ENCODE data around the gene SNX20.

SNX20 gene

DNA sequence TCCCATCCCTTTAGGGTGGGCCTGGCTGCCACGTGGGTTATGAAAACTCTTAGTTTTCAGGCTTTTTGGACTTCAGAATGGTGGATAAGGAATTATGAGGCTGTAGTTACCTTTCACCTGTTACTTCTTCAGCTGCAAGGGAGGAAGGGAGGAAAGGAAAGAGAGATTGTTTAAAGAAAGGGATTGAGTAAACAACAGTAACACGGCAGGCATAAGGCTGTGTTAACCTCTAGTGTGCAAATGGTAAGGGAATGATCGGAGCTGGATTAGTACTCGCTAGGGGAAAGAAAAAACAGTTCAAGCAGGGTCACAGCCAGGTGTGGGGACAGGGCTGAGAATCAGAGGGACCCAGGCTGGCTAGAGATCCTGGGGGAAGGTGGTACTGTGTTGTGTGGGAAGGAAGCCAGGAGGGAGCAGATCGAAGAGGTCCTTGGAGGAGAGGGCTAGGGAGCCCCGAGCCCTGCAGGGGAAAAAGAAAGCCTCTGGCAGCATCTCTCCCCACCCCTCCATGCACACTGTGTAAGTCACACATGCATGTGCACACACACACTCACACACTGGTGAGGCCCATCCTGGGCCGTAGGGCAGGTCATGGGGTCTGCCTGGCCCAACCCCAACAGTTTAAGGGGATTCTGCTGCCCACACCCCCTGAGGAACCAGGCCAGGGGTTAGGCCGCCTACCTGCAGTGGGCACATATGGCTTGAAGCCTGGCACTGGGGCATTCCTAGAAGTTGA, 49.7 kb downstream of the SNX20 start:
- ChIA-PET CTCF (no interaction called here), POLR2A (no interaction called here)
- DNase-seq (ENCODE audit: extremely low spot score): no peak
- TF ChIP-seq, protein P1, sequence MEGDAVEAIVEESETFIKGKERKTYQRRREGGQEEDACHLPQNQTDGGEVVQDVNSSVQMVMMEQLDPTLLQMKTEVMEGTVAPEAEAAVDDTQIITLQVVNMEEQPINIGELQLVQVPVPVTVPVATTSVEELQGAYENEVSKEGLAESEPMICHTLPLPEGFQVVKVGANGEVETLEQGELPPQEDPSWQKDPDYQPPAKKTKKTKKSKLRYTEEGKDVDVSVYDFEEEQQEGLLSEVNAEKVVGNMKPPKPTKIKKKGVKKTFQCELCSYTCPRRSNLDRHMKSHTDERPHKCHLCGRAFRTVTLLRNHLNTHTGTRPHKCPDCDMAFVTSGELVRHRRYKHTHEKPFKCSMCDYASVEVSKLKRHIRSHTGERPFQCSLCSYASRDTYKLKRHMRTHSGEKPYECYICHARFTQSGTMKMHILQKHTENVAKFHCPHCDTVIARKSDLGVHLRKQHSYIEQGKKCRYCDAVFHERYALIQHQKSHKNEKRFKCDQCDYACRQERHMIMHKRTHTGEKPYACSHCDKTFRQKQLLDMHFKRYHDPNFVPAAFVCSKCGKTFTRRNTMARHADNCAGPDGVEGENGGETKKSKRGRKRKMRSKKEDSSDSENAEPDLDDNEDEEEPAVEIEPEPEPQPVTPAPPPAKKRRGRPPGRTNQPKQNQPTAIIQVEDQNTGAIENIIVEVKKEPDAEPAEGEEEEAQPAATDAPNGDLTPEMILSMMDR (IDR thresholded peaks at IDR 0.05; ENCODE audit: control extremely low read depth, extremely low read depth, low read depth, missing control alignments): no peak

DNA sequence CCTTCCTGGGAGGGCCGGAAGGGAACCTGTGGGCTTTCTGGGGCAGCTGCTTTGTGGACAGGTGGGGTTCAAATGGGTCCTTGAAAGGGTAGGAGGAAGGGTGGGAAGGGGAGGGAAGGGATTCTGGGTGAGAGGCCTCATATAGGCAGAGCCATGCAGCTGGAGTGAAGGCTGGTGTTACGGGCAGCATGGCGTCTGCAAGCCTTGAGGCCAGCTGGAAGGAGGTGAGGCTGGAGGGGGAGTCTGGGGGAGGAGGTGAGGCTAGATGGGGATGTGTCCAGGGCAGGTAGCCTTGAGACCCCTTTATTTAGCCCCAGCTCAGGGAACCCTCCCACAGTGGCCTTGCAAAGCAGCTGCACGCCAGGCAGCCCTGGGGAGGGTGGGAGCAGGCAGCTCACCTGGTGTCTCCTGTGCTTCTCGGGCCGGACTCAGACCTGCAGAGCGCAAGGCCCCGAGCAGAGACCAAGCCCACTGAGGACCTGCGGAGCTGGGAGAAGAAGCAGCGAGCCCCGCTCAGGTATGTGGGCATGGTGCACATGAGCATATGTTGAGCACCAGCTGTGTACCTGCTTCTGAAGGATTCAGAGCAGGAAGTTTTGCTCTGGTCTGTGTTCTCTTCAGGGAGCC, 50.6 kb downstream of the SNX20 start:
- TF ChIP-seq, protein P1 (IDR thresholded peaks at IDR 0.05; ENCODE audit: control extremely low read depth, extremely low read depth, low read depth, missing control alignments): no peak

DNA sequence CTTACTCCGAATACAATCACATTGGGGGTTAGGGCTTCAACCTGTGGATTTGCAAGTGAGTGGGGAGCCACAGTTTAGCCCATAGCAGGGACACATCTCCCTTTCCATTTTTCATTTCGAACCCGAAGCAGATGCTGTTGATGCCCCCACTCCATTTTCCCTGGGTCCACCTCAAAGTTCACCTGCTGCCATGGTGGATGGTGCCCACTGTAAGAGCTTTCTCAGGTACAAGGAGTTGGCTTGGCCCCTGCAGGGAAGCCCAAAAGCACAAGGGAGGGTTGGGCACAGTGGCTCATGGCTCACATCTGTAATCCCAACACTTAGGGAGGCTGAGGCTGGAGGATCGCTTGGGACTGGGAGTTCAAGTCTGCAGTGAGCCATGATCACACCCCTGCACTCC, 51.8 kb downstream of the SNX20 start:
- TF ChIP-seq, protein P1 (IDR thresholded peaks at IDR 0.05; ENCODE audit: control extremely low read depth, extremely low read depth, low read depth, missing control alignments): no peak
- DNase-seq (ENCODE audit: extremely low spot score): no peak
- ChIA-PET CTCF (interaction anchor here (1.4 kb wide), 1 partner anchor 13 kb away, joined by 3 read pairs; no protein-coding TSS in a partner anchor), POLR2A (no interaction called here)

More for the DNA sequence above, 50.6 kb downstream of the SNX20 start:
- POLR2A ChIA-PET: no interaction called here
- CTCF ChIA-PET: interaction anchor here (1.0 to 1.4 kb wide), 2 partner anchors 12 to 35 kb away, joined by 3 to 4 read pairs; no protein-coding TSS in a partner anchor
- no peak for DNase-seq (ENCODE audit: extremely low spot score)

- TF ChIP-seq, protein P1 (IDR thresholded peaks at IDR 0.05; ENCODE audit: control extremely low read depth, extremely low read depth, low read depth, missing control alignments): no peak
- DNase-seq (ENCODE audit: extremely low spot score): no peak
- ChIA-PET POLR2A (no interaction called here), CTCF (interaction anchor here (1.1 to 1.8 kb wide), 4 partner anchors 11 to 23 kb away, joined by 3 to 8 read pairs (median 3); no protein-coding TSS in a partner anchor)
Observed at GRCh38 chr16:50628156-50628802, 52.8 kb downstream of the SNX20 start.

DNA sequence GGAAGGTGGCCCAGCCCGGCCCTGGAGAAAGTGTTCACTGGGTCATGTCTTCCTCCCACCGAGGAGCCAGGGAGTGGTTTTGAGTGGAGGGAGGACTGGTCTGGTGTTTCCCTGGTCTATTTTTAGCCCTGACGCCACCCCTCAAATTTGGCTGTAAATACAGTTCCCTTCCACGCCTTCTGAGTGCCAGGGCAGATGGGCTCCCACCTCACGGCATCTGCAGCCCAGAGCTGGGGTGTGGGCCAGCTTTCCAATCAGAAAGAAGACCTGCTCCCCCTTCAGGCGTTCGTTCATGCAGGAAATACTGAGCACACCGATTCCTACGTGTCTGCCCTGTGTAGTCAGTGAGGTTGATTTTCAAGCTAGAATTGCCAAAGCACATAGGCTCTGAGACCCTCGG, 53.7 kb downstream of the SNX20 start:
- peak; percentile 59 for DNase-seq (ENCODE audit: extremely low spot score)
- CTCF ChIA-PET: interaction anchor here (0.6 to 1.8 kb wide), 7 partner anchors 9 to 602 kb away, joined by 3 to 8 read pairs (median 3); partner anchors contain the start of gene CNEP1R1
- POLR2A ChIA-PET: no interaction called here
- TF ChIP-seq, protein P1 (IDR thresholded peaks at IDR 0.05; ENCODE audit: control extremely low read depth, extremely low read depth, low read depth, missing control alignments): peak; percentile 55

DNA sequence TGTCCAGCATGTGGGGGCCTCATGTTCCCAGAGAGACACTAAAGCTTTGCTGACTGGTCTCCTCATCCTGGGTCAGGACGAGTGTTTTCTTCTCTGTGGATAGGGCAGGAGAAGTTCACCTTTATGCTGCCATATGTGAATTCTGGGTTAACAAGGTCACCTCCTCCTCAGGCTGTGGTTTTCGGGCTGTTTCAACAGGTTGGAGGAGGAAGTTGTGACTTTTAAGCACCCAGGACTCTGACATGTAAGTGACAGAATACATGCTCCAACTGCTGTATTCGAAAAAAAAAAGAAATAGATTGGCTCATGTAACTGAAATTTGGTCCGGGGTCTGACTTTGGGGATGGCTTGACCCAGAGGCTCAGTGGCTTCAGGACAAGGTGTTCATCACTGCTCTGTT, 54.2 kb downstream of the SNX20 start:
- TF ChIP-seq, protein P1 (IDR thresholded peaks at IDR 0.05; ENCODE audit: control extremely low read depth, extremely low read depth, low read depth, missing control alignments): no peak
- DNase-seq (ENCODE audit: extremely low spot score): no peak
- POLR2A ChIA-PET: no interaction called here
- CTCF ChIA-PET: interaction anchor here (0.6 to 2.0 kb wide), 8 partner anchors 9 to 601 kb away, joined by 3 to 8 read pairs (median 4); partner anchors contain the start of gene CNEP1R1

All from GM10248 (cell line).